Muscle layer of colon (tissue), 2 donors: Measurements from ENCODE around the gene NEK11.
"Not testable (repeated sequence)": the region's sequence is repeated elsewhere in the genome, so short reads cannot be mapped to it uniquely, and the experiment has no call there.

Experiments
- H3K27ac ChIP-seq: one replicate; pipeline ENCODE4 v1.7.0; 2013; ENCODE audit warnings: low read depth, mild to moderate bottlenecking, low read length, moderate library complexity
- H3K27me3 ChIP-seq, 2 donors: one replicate each; pipeline ENCODE4 v1.7.0; 2013; ENCODE audit warnings: low read length in 2 of 2, mild to moderate bottlenecking in 2 of 2; ENCODE audit not compliant: insufficient read depth in 2 of 2, control insufficient read depth in 1 of 2
- H3K36me3 ChIP-seq: one replicate; pipeline ENCODE4 v1.7.0; 2013; ENCODE audit warnings: mild to moderate bottlenecking, low read length; ENCODE audit not compliant: insufficient read depth
- H3K4me1 ChIP-seq: one replicate; pipeline ENCODE4 v1.7.0; 2013; ENCODE audit warnings: mild to moderate bottlenecking, low read length; ENCODE audit not compliant: insufficient read depth
- H3K4me3 ChIP-seq, 2 donors: one replicate each; pipeline ENCODE4 v1.7.0; 2013; ENCODE audit warnings: low read length in 2 of 2, low read depth in 1 of 2, mild to moderate bottlenecking in 1 of 2, moderate library complexity in 1 of 2
- H3K9ac ChIP-seq: one replicate; pipeline ENCODE4 v1.7.0; 2013; ENCODE audit warnings: low read length
- H3K9me3 ChIP-seq: one replicate; pipeline ENCODE4 v1.7.0; 2013; ENCODE audit warnings: mild to moderate bottlenecking, low read length
- donor health status: abdominal sarcoma.
- donor health status: Adenocarcinoma of cecum.

NEK11 gene

GRCh38 chr3:131314318-131314717 lies 287.6 kb downstream of the NEK11 start:
- Histone ChIP-seq H3K4me3 (no peak overlapping the region), H3K27ac (no peak overlapping the region), H3K4me1 (no peaks in the 10 kb centered on the region), H3K9ac (no peak overlapping the region), H3K36me3 (no peaks in the 10 kb centered on the region), H3K27me3 (no peaks in the 10 kb centered on the region), H3K9me3 (no peaks in the 10 kb centered on the region)

DNA sequence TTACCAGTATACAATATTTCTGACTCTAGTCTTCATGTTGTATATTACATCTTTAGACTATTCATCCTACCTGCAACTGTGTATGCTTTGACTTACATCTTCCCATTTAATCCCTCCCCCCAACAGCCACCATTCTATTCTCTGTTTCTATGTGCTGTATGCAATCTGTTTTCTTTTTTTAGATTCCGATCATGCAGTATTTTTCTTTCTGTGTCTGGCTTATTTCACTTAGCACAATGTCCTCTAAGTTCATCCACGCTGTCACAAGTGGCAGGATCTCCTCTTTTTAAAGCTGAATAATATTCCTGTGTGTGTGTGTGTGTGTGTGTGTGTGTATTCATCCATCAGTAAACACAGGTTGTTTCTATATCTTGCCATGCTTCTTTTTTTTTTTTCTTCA lies 288.5 kb downstream of the NEK11 start:
- no peak overlapping the region for H3K27ac ChIP-seq

DNA sequence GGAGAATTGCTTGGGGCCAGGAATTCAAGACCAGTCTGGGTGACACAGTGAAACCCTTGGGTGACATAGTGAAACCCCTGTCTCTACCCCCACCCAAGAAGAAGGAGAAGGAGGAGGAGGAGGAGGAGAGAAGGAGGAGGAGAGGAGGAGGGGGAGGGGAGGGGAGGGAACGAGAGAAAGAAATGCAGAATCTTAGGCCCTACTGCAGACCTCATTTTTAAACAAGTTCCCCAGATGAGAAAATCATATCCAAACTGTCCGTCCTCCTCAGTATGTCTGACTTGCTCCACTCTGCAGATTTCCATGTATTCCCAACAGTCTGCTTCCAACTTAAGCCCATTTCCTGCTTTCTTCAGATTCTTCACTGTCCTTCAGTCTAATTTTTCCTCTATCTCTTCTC lies 291.0 kb downstream of the NEK11 start:
- Histone ChIP-seq H3K4me3 (no peak overlapping the region), H3K9me3 (no peaks in the 10 kb centered on the region), H3K4me1 (no peaks in the 10 kb centered on the region), H3K27ac (no peak overlapping the region), H3K9ac (no peak overlapping the region), H3K27me3 (no peaks in the 10 kb centered on the region), H3K36me3 (no peaks in the 10 kb centered on the region)

More for the DNA sequence above, 288.5 kb downstream of the NEK11 start:
- no peaks in the 10 kb centered on the region for H3K36me3 ChIP-seq
- no peaks in the 10 kb centered on the region for H3K27me3 ChIP-seq
- no peak overlapping the region for H3K4me3 ChIP-seq
- H3K9ac ChIP-seq, result no peak overlapping the region
- H3K4me1 ChIP-seq, result no peaks in the 10 kb centered on the region
- no peaks in the 10 kb centered on the region for H3K9me3 ChIP-seq

DNA sequence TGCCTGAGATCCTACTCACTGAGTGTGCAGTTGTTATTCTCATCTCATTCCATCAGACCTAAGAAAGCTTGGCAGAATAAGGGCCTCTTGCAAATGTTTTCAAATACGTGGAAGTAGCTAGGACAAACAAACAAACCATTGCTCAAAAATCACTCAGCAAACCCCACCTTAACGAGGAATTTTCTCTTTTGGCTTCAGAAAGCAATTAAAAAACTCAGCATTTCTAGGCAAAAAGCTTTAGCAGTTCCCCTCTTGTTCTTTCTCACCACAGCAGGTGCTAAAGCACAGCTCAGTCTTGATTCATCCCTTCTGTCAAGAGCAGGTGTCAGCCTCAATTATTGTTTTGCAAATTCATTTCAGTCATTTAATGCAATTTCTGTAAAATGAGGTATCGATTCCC lies 296.3 kb downstream of the NEK11 start:
- Histone ChIP-seq H3K4me1 (no peaks in the 10 kb centered on the region), H3K27me3 (no peaks in the 10 kb centered on the region), H3K9me3 (no peaks in the 10 kb centered on the region), H3K36me3 (no peaks in the 10 kb centered on the region), H3K4me3 (no peak overlapping the region), H3K9ac (no peak overlapping the region), H3K27ac (no peak overlapping the region)

GRCh38 chr3:131323792-131324191 lies 297.1 kb downstream of the NEK11 start:
- Histone ChIP-seq H3K4me1 (no peaks in the 10 kb centered on the region), H3K9me3 (no peaks in the 10 kb centered on the region), H3K27me3 (no peaks in the 10 kb centered on the region), H3K27ac (no peak overlapping the region), H3K36me3 (no peaks in the 10 kb centered on the region), H3K4me3 (no peak overlapping the region), H3K9ac (no peak overlapping the region)

- H3K27me3 ChIP-seq, result no peaks in the 10 kb centered on the region
- H3K4me3 ChIP-seq, result no peak overlapping the region
- H3K27ac ChIP-seq, result no peak overlapping the region
- H3K9me3 ChIP-seq, result no peaks in the 10 kb centered on the region
- no peak overlapping the region for H3K9ac ChIP-seq
- no peaks in the 10 kb centered on the region for H3K36me3 ChIP-seq
- no peaks in the 10 kb centered on the region for H3K4me1 ChIP-seq
Observed at GRCh38 chr3:131324923-131325322, 298.2 kb downstream of the NEK11 start.

GRCh38 chr3:131326307-131326706 lies 299.6 kb downstream of the NEK11 start:
- Histone ChIP-seq H3K4me3 (no peak overlapping the region), H3K36me3 (no peaks in the 10 kb centered on the region), H3K27ac (no peak overlapping the region), H3K9ac (no peak overlapping the region), H3K4me1 (no peaks in the 10 kb centered on the region), H3K9me3 (no peaks in the 10 kb centered on the region), H3K27me3 (no peaks in the 10 kb centered on the region)

DNA sequence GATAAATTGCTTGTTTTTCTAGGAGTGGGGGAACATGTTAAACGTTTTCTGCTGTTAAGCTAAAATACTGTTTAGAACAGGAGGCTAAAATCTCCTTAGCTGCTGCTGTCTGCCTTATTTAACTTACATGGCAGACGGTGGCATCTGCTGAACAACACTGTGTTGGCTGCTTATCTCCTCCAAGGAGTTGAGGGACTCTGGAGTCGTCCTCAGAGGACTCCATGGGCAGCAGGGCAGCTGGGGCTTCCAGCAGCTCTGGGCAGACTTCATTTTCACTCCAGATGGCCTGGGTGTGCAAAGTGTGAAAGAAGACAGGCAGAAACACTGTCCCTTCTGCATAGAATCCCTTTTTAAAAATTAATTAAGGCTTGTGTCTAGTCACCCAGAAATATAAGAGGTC lies 302.0 kb downstream of the NEK11 start:
- Histone ChIP-seq H3K27me3 (no peaks in the 10 kb centered on the region), H3K9me3 (no peaks in the 10 kb centered on the region), H3K36me3 (no peaks in the 10 kb centered on the region), H3K4me3 (no peak overlapping the region), H3K27ac (no peak overlapping the region), H3K4me1 (no peaks in the 10 kb centered on the region), H3K9ac (no peak overlapping the region)

GRCh38 chr3:131329774-131330173 lies 303.1 kb downstream of the NEK11 start:
- H3K27me3 ChIP-seq, result no peaks in the 10 kb centered on the region
- H3K4me3 ChIP-seq, result no peak overlapping the region
- no peak overlapping the region for H3K9ac ChIP-seq
- H3K27ac ChIP-seq, result no peak overlapping the region
- H3K36me3 ChIP-seq, result no peaks in the 10 kb centered on the region
- no peaks in the 10 kb centered on the region for H3K9me3 ChIP-seq
- no peaks in the 10 kb centered on the region for H3K4me1 ChIP-seq

DNA sequence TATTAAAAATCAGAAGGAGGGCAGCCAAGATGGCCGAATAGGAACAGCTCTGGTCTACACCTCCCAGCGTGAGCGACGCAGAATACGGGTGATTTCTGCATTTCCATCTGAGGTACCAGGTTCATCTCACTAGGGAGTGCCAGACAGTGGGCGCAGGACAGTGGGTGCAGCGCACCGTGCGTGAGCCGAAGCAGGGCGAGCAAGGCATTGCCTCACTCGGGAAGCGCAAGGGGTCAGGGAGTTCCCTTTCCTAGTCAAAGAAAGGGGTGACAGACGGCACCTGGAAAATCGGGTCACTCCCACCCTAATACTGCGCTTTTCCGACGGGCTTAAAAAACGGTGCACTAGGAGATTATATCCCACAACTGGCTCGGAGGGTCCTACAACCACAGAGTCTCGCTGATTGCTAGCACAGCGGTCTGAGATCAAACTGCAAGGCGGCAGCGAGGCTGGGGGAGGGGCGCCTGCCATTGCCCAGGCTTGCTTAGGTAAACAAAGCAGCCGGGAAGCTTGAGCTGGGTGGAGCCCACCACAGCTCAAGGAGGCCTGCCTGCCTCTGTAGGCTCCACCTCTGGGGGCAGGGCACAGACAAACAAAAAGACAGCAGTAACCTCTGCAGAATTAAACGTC lies 304.9 kb downstream of the NEK11 start:
- not testable (repeated sequence) for H3K4me1 ChIP-seq, H3K27ac ChIP-seq, H3K4me3 ChIP-seq, H3K27me3 ChIP-seq, H3K9ac ChIP-seq, H3K36me3 ChIP-seq, H3K9me3 ChIP-seq

GRCh38 chr3:131338948-131339640 lies 312.4 kb downstream of the NEK11 start:
- H3K36me3 ChIP-seq, result no peaks in the 10 kb centered on the region
- H3K4me3 ChIP-seq, result no peak overlapping the region
- no peaks in the 10 kb centered on the region for H3K27me3 ChIP-seq
- H3K9ac ChIP-seq, result no peak overlapping the region
- no peaks in the 10 kb centered on the region for H3K9me3 ChIP-seq
- H3K4me1 ChIP-seq, result no peaks in the 10 kb centered on the region
- H3K27ac ChIP-seq, result no peak overlapping the region

- Histone ChIP-seq H3K4me3 (no peak overlapping the region), H3K36me3 (no peaks in the 10 kb centered on the region), H3K27me3 (no peaks in the 10 kb centered on the region), H3K9ac (no peak overlapping the region), H3K9me3 (no peaks in the 10 kb centered on the region), H3K27ac (no peak overlapping the region), H3K4me1 (no peaks in the 10 kb centered on the region)
Observed at GRCh38 chr3:131341761-131342160, 315.1 kb downstream of the NEK11 start.
